ENCODE measurements around the gene C1orf116.

The C1orf116 gene

DNA sequence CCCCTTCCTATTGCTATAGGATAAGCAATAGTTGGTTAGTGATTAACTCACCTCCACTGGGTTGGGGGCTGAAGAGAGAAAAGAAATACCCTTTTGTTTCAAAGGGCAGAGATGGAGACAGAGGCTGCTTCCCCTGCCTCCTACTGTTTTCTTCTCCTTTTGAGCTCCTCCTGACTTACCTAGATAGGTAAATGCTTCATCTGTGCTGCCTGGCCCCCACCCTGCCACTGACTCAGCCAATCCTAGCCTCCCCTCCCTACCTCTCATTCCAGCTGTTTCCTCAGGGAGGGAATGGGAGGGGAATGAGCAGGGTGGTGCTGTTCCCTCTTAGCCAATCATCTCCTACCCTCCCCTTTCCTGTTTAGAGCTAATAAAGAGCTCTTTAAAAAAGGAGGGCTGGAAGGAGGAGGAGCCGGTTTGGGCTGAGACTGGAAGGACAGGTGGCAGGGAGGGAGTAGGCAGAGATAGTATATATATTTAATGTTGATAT lies at the start of gene C1orf116:
C1orf116 (minus strand) TSS at position 229 of the 490 bp plus-strand sequence. CDS start 5,158 bp downstream, outside the sequence.
- no peak for DNase-seq (ENCODE audit: low read depth)

DNA sequence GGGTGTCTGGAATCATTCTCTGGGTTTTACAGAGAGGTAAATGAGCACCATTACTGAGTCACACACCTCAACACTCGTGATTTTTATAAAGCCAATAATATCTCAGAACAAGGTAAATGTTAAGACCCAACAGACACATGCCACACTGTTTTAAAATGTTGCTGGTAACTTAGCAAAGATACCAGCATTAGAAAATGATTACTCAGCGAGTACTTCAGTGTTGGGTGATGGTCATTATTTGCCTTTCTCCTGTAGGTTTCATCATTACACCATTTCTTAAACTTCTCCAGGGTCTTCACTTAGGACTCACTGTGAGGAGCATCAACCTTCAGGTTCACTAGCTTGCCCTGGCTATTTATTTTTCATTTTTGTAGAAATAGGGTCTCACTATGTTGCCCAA lies 49.2 kb upstream of the C1orf116 start:
- DNase-seq (ENCODE audit: low read depth), result no peak

DNA sequence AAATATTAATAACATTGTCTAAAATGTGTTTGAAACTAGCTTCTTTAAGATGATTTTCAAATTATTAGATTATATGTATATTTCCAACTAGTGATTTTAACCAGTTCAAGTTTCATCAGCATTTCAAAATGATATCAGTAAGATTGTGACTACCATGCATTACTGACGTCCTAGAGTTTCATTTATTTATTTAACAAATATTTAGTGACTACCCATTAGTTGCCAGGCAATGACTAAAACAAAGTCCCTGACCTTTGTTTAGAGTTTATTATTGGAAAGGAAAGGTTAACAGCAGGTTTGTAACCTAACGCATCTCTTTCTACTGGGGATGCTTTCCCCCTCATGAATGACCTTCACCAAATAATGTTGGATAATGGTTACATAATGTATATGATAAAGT lies 48.5 kb upstream of the C1orf116 start:
- no peak for DNase-seq (ENCODE audit: low read depth)

DNA sequence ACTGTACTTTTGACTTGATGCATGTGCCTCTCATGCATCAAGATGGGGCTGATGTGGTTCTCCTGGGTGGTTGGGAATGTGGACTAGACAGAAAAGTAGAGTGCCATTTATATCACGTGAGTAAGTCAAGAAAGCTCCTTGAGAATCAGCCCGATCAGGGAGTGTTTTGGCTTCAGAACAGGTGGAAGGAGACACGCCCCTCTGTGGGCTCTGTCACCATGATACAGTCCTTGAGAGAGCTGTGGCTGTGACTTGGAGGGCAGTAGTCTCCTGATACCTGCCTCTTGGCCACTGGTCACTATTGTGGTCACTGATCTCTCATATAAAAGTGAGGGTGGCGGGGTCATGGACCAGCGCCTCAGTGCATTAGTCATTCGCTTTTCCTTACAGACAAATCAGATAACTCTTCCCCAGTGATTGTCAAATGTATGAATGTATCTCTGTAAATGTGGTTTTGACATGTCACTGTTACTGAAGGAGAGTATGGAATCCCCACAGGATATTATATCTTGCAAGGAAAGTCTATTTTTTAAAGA lies 47.2 kb upstream of the C1orf116 start:
- no peak for DNase-seq (ENCODE audit: low read depth)

DNA sequence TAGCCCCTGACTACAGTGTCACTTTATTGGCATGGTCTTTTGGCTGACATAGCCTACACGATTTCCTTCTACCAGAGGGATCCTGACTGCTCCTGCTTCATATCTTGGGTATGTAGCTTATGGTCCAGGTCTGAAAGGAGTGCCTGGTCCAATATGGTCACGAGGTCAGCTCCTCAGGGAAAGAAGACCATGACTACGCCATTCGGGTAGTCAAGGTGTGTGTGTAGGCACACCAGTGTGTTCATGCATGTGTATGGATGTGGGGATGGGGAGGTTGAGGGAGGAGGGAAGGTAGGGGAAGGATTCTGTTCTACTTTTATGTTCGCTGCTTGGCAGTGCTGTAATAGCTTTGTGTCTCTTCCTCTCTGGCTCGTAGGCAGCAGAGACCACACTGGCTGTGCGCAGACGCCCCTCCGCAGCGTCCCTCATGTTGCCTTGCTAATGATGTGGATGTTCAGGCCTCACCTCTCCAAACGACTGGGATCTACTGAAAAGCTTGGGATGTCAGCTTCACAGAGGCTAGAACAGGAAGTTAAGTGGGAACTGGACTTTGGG lies 46.1 kb upstream of the C1orf116 start:
- no peak for DNase-seq (ENCODE audit: low read depth)

DNA sequence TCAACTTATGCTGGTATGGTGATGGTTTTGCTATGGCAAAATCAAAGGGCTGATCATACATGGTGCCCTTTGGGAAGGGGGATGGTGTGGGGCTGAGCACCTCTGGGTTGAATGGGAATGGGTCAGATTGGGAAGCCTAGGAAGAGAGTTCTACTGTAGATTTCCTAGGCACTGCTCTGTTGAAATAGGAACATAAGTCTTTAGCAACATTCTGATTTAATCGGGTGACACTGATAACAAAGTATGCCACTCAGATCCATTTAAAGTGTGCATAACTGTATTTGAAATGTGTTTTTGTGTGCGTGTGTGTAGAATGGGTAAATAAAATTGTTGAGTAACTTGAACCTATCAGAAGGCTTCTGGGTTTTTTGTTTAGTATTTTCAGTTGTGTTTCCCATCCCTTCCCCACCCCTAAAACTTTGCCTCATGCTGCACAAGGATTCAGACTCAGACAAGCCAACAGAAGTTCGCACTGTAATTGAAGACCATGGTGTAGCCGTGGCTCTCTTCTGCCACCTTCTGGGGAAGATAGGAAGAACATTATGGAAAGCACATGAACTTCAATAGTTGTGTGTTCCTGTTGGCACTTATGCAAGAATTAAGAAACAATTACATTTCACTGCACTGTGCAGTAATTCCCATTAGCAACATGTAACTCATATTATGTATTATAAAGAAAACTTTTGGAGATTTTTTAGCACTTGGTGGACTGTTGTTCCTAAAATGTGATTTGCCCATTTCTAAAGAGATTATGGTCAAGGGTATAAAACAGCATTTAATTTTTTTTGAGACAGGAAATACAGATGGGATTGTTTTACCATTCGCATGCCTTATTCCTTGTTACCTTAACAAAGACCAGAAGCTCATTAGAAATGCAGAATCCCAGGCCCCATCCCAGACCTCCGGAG lies 45.2 kb upstream of the C1orf116 start:
- DNase-seq (ENCODE audit: low read depth), result peak; percentile 59

DNA sequence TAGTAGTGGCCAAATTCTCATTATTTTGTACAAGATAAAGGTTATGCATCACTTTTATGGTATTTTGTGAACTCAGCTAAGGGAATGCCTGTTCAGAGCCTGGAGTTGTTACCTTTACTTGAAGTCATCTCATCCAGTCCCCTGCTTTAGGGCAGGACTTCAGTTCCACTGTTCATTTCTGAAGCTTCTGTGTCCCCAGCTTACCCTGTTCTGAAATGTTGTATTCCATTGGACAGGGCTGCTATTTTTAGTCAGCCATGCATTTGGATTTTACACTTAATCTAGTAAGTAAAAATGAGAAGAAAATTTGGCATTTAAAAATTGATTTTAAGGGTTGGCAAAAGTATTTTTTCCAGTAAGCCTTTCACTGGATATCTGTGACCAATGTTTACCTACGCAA lies 44.5 kb upstream of the C1orf116 start:
- no peak for DNase-seq (ENCODE audit: low read depth)

DNA sequence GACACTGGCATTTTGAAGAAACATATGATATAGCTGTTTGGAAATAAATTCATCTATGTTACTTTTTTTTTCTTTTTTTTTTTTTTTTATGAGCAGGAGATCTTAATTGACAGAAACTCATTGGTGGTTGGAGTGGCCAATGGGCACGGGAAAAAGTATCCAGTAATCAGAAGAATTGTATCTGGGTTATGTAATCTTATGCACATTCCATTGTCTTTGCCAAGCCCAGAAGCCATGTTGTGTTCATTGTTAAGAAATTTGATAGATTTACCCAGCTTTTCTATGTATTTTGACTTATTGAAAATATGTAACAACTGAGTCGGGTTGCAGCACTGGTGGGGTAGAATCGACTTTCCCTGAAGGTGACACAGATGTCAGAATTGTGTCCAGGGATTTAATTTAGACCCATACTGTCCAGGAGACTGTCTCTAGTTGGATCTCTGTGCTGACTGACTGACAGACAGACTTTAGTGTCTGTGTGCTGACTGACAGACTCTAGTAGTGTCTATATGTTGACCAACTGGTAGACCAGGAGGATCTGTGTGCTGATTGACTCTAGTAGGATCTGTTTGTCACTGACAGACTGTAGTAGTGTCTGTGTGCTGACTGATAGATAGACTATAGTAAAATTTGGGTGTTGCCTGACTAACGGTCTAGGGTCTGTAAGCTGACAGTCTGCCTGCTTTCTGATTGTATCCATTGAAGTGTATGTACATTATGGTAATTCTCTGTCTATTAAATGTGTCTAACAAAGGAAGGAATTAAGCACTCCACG lies 43.8 kb upstream of the C1orf116 start:
- DNase-seq (ENCODE audit: low read depth), result no peak

DNA sequence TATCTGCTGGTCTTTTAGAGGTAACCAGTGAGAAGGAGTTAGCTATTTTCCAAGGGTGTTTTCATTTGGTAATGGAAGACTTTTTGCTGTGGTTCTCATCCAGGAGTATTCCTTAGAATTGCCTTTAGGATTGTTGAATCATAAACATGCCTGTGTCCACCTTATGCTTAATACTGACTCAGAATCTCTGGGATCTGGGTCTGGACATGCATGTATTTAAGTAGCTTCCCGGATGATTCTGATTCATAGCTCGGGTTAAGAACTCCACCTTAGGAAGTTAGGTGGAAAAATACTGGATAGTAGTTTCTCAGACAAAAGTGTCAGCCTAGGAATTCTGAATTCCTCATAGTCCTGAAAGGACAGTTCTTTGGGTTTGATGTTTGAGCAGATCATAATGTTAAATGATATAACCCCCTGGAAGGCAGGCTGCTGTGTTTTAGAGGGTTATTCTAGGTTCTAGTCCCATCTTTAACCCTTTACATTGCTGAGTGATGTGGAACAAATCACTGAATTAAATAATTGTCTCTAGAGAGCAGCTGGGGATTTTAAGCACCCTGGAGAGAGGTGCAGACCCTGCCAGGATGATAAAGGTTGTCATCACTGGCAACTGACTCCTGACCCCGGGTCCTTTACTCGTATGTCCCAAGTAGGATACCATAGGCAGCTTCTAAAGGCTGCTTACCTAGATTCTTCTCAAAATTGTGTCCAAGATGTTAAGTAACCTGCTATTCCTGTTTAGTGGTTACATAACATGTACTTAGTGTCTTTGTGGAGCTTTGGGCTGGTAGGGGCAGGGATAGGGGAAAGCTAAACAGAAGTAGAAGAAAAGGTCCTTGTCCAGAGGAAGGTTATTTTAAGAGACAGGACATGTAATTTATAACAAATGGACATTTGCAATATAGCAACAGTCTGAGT lies 41.6 kb upstream of the C1orf116 start:
- DNase-seq (ENCODE audit: low read depth), result no peak

DNA sequence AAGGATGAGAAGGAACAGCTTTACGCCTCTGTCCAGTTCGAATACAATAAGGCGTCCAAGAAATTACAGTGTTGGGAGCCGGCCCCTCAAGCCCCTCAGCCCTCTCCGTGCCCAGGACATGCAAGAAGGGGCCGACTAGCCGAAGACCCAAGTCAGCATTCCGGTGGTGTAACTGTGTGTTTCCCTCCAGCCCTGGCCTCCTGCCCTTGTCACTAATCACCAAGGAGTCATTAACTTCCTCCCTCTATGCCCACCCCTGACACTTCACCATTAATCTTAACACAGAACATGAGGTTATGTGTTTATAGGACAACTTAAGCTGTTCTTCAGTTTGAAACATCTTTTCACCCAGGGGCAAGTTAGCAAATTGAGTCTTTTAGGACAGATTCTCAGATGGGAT lies 39.7 kb upstream of the C1orf116 start:
- DNase-seq (ENCODE audit: low read depth), result no peak

DNA sequence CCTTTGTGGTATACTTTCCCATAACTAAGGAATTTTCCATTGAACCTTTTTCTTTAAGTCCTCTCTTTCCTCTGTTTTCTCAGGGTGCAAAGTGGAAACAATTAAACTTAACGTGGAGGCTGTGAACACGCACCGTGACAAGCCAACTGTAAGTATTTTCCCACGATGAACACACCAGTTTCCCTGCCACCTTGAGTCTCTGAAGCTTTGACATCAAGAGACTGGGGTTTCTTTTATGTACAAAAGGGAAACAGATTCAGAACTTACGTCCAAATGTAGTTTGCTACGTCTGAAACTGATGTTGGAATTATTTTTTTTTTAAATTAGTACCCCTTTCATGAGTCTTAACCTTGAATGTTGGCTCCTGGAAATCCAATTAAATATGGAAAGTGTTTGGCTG lies 38.9 kb upstream of the C1orf116 start:
- no peak for DNase-seq (ENCODE audit: low read depth)

DNA sequence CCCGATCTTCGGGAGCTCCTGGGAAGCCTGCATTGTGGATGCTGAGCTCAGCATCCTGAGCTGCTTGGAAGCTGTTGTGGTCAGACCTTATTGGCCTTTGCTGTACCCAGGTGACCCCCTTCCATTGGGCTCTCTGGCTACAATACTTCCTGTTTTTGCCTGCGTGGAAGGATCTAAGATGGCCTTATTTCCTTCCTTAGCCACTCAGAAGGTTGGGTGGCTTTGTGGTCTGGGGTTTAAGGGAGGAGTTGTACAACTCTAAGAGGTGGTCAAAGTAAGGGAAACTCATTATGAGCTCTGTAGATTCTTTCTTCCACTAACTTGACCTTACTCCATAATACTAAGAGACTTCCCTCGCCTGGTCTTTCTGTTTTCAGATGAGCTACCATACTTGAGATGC lies 38.3 kb upstream of the C1orf116 start:
- no peak for DNase-seq (ENCODE audit: low read depth)

DNA sequence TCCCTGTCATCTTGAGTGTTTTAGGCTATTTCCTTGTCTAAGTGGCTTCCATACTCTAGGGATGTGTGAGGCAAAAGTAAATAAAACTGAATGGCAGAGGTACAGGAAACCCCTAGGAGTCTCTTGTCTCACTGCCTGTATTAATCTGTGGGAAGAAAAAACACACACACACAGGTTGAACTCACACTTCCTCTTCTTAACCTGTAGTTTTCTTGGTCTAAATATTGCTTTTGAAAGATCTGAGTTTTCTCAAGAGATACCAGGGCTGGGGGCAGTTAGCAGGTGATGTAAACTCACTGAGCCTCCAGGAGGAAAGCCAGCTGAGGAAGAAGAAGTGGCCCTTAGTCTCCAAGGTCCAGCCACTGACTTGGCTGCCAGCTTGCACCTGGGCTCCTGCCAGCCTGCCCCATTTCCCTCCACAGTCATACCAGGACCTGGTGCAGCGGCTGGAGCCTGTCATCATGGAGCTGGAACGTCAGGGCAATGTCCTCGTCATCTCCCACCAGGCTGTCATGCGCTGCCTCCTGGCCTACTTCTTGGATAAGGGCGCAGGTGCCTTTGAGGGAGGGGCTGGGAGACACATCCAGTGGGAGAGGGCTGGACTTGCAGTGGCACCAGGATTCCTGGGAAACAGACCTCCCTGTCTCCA lies 37.4 kb upstream of the C1orf116 start:
- DNase-seq (ENCODE audit: low read depth), result no peak

DNA sequence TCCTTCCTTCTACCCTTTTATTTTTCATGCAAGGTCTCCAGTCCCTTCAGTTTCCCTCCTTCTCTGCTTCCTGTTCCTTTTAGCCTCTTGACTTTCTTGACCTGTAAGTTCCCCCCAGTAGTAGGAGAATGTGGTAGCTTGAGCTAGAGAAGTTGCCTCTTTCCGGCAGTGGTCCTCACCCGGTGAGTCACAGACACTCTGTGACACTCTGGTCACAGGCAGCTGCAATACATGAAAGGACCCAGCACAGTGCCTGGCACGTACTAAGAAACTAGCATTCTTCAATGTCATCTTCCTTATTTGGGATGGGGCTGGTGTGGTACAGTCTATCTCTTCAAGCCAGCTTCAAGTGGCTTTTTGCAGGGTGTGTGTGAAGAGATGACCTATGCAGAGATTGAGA lies 36.5 kb upstream of the C1orf116 start:
- no peak for DNase-seq (ENCODE audit: low read depth)

DNA sequence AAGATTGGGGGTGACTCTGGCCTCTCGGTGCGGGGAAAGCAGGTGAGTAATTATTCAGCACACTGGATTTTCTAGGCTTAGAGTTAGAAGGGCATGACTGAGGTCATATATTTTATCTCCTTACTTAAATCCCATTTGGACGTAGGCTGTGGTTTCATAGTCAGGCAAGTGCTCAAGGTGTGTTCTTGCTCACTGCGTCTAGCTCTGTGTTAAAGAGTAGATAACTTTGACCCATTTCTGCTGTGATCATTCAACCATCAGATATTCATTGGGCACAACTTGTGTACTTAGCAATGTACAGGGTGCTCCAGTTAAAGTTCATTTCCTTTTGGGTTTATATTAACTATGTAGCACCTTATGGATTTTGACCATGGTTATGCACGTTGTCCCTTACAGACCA lies 35.1 kb upstream of the C1orf116 start:
- no peak for DNase-seq (ENCODE audit: low read depth)

DNA sequence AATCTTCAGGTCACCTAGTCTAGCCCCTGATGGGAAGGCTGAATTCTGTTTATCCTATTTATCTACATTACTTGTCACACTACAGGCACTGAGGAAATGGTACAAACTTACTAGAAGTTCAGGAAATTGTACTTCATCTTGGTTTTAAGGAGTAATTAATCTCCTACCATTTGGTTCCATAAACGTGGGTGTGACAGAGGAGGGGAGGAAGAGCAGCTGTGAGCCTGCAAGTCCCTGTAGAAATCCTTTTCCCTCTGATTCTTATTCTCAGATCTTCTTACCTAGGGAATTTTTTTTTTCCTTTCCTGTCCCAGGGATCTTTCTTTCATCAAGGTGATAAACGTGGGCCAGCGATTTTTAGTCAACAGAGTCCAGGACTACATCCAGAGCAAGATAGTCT lies 34.6 kb upstream of the C1orf116 start:
- no peak for DNase-seq (ENCODE audit: low read depth)

DNA sequence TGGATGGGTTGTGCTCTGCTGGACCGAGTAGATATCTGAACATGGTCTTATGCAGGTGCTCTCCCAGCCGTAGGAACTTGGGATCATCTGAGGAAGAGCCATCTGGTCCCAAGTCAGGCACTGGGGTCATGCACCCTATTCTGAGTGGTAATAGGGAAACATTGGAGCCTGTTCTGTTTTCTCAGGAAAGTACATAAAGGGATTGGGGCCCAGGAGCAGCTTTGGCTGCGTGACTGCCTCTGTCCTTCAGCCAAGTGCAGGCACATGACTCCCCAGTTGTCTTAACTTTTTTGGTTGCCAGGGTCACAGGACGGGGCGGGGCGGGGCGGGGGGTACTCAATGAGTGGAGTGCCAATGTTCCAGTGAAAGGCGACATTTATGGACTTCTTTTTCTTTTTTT lies 32.0 kb upstream of the C1orf116 start:
- no peak for DNase-seq (ENCODE audit: low read depth)

DNA sequence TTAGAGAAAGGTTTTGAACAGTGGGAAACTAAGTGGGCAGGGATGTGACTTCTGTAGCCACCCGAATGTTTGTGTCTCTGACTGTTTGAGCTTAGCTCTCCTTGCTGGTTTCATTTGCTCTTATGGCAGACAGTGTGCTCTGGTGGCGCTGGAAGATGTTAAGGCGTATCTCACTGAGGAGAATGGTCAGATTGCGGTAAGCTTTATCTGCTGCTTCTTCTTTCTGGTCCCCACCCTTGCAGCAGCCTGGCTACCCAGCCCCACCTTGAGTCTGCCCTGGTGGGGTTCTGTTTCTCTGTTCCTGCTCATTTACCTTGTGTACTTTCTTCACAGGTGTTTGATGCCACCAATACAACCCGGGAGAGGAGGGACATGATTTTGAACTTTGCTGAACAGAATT lies 30.5 kb upstream of the C1orf116 start:
- no peak for DNase-seq (ENCODE audit: low read depth)

DNA sequence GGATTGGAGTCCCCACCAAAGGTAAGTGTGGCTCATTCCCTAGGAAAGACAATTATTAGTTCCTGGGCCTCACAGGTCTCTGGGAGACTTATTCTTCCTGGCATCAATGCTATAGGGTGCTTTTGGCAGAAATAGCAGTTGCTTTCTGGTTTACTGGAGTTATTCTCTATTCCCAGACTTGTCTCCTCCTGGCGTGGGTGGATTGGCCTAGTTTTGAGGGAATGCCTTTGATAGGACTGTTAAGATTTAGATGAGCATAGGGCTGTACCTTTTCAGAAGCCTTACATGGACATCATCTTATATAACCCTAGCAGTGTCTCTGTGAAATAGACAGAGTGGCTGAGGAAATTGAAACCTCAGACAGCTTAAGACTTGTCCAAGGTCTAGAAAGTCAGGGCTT lies 29.5 kb upstream of the C1orf116 start:
- DNase-seq (ENCODE audit: low read depth), result no peak

DNA sequence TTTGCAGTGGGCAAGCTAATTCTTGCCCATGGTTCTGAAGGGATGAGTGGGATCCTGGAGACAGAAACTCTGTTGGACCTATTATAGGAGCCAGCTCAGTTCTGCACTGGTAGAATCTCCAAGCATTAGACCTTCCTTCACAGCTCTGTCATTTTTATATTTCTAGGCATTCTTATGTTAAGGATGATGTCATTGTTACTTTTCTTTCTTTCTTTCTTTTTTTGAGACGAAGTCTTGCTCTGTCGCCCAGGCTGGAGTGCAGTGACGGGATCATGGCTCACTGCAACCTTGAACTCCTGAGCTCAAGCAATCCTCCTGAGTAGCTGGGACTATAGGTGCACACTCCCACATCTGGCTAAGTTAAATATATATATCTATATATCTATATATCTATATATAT lies 28.0 kb upstream of the C1orf116 start:
- DNase-seq (ENCODE audit: low read depth), result no peak

DNA sequence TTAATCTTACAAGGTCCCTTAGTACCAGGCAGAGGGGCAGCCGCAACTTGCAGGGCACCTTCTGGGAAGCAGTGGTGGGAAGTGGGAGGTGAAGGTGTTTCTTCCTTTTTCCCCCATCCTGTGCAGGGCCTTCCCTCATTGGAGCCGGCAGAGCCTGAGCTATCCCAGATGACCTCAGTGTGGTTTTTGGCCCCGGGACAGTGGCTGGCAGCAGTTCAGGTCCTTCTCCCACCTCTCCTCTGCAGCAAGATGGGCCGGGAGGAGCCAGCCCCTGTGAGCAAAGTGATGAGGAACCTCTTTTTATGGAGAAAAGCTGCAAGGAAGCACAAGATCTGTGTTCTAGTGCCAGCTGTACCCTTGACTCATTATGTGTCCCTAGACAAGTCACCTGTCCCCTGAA lies 27.3 kb upstream of the C1orf116 start:
- no peak for DNase-seq (ENCODE audit: low read depth)
